GM19438 (cell line): ENCODE data around the gene BDP1.
"Not testable (repeated sequence)": the region's sequence is repeated elsewhere in the genome, so short reads cannot be mapped to it uniquely, and the experiment has no call there.

ENCODE experiments used
- ATAC-seq: cut with Tn5 transposase; IDR thresholded peaks from one replicate; pipeline ENCODE4 v1.9.1; 2021; ENCODE audit warnings: low read depth; ENCODE audit not compliant: unreplicated experiment

The BDP1 gene

GRCh38 chr5:71456362-71456743 is 902 bp downstream of the BDP1 start:
- ATAC-seq = peak; percentile 3

- no peak for ATAC-seq
Observed at GRCh38 chr5:71457106-71457505, 1.7 kb downstream of the BDP1 start.

DNA sequence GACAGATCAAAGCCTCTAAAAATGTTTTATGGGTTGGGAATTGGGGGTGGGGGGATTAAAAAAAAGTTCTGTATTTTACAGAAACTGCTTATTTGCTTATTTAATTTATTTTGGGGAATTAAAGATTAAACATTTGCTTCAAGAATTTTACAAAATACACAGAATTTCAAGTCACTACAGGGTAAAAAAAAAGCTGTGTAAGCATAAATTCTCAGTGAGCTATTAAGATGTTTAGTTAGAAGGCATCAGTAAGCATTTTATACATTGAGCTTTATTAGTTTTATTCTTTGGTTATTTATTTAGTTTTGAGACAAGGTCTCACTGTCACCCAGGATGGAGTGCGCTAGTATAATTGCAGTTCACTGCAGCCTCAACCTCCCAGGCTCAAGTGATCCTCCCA is 5.2 kb downstream of the BDP1 start:
- ATAC-seq = no peak

DNA sequence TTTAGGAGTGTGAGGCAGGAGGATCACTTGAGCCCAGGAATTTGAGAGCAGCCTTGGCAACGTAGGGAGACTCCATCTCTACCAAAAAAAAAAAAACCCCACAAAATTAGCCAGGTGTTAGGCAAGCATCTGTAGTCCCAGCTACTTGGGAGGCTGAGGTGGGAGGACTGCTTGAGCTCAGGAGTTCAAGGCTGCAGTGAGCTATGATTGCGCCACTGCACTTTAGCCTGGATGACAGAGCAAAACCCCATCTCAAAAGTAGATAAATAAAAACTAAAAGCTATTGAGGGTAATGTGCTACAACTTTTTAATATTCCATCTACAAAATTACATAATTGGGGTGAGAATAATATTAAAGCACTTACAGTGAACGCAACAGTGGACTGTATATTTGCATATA is 5.9 kb downstream of the BDP1 start:
- ATAC-seq = no peak

GRCh38 chr5:71471193-71471592 is 15.7 kb downstream of the BDP1 start:
- no peak for ATAC-seq

- no peak for ATAC-seq
Observed at GRCh38 chr5:71475788-71476384, 20.4 kb downstream of the BDP1 start.

DNA sequence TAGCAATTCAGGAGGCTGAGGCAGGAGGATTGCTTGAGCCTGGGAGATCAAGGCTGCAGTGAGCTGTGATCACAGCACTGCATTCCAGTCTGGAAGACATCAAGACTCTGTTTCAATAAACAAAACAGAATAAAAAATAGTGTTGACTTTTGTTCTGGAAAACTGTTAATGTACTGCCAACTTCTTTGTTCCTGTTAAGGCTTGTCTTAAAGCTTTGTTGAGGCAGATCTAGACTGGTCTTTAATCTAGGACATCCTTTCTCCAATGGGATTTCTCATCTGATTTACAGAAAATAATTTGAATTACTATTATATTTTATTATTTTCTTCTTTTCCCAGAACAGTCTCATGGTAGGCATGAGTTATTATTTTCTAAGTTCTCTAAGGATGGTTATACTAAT is 26.0 kb downstream of the BDP1 start:
- no peak for ATAC-seq

DNA sequence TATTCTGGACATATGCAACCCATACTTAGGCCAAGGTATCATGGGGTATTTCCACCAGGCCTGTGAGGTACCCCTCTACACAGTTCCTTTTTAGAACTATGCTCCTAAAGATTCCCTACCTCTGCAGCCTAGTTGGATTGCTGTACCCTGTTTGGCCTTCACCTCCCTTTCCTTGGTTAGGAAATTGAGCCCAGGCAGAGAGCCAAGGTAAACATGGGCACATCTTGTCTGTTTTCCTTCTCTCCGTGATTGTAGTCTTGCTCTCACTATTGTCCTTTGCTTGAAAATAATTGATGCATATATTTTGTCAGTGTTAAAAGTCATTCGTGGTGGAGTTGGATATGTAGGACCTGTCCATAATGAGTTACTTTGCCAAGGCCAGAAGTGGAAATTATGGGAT is 26.7 kb downstream of the BDP1 start:
- ATAC-seq = no peak

GRCh38 chr5:71483355-71483754 is 27.9 kb downstream of the BDP1 start:
- no peak for ATAC-seq

DNA sequence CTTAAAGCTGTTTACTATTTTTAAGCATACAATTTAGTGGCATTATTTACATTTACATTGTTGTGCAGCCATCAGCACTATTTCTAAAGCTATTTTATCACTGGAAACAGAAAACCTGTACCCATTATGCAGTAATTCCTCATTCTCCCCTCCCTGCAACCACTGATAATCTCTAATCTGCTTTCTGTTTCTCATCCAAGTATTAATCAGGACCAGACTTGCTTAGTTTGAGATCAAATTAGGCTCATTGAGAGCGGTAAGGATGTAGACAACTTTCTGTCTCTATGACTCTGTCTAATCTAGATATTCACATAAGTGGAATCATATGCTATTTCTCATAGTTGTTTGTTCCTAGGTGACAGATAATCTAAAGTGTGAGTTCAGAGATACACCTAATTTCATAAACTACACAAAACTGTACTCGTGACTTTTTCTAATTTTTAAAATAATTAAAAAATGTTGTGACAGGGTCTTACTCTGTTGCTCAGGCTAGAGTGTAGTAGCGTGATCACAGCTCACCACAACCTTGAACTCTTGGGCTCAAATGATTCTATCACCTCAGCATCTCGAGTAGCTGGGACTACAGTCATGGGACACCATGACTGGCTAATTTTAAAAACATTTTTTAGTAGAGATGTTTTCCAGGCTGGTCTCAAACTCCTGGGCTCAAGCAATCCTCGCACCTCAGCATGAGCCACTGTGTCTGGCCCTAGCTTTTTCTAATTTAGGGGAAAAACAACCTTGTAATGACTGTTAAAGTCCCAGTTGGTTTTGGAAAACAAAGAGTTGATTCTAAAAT is 37.6 kb downstream of the BDP1 start:
- no peak for ATAC-seq

DNA sequence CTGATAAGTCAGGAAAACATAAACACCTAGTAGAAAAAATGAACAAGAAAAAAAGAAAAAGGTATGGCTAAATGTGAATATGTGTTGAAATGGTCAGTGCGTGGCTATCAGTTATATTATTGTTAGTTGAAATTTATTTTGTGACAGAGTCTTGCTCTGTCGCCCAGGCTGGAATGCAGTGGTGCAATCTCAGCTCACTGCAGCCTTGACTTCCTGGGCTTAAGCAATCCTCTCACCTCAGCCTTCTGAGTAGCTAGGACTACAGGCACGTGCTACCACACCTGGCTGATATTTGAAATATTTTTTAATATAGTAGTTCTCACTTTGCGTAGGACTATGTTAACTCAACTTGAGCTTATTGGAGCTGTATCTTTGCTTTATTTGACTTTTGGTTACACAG is 38.8 kb downstream of the BDP1 start:
- not testable (repeated sequence) for ATAC-seq

DNA sequence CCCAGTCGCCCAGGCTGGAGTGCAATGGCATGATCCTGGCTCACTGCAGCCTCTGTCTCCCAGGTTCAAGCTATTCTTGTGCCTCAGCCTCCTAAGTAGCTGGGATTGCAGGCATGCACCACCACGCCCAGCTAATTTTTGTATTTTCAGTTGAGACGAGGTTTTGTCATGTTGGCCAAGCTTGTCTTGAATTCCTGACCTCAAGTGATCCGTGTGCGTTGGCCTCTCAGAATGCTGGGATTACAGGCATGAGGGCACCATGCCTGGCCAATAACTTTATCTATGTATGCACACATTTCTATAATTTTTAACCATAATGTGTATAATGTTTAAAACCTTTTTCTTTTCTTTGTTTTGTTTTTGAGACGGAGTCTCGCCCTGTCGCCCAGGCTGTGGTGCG is 43.3 kb downstream of the BDP1 start:
- not testable (repeated sequence) for ATAC-seq

- no peak for ATAC-seq
Observed at GRCh38 chr5:71503536-71503935, 48.1 kb downstream of the BDP1 start.

- ATAC-seq = no peak
Observed at GRCh38 chr5:71522151-71522550, 66.7 kb downstream of the BDP1 start.

- not testable (repeated sequence) for ATAC-seq
Observed at GRCh38 chr5:71525611-71526010, 70.2 kb downstream of the BDP1 start.

DNA sequence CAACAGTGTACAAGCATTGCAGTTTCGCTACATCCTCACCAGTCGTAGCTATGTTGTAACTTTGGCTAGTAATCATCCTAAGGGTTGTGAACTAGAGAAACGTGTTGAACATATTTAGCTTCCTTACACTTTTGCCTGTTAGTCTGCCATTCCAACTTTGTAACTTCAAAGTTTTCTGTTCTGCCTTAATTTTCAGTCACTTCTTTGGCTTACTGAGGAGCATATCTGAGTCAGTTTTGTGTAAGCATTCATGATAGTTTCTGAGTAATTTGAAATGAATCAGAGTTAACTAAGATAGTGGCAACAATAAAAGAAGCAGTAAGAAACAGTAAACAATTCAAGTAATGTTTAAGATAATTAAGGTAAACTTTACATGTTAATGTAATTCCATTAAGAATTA is 72.8 kb downstream of the BDP1 start:
- ATAC-seq = no peak

- no peak for ATAC-seq
Observed at GRCh38 chr5:71529682-71530081, 74.2 kb downstream of the BDP1 start.

DNA sequence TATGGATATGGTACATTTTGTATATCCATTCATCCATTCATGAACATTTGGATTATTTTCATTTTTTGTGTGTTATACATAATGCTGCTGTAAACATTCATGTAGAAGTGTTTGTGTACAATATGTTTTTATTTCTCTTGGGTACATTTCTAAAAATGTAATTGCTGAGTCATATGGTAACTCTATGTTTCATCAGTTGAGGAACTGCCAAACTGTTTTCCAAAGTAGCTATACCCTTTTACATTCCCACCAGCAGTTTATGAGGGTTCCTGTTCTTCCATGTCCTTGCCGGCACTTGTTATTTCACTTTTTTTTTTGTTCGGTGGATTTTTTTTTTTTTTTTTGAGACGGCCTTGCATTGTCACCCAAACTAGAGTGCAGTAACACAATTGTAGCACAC is 77.7 kb downstream of the BDP1 start:
- ATAC-seq = no peak

GRCh38 chr5:71533615-71534014 is 78.2 kb downstream of the BDP1 start:
- no peak for ATAC-seq

- no peak for ATAC-seq
Observed at GRCh38 chr5:71537687-71538086, 82.2 kb downstream of the BDP1 start.

DNA sequence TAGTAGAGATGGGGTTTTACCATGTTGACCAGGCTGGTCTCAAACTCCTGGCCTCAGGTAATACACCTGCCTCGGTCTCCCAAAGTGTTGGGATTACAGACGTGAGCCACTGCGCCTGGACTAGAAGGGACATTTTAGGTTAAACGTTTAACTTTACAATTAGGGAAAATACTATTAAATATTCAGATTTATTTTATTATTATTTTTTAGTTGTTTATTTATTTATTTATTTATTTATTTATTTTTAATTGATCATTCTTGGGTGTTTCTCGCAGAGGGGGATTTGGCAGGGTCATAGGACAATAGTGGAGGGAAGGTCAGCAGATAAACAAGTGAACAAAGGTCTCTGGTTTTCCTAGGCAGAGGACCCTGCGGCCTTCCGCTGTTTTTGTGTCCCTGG is 95.4 kb downstream of the BDP1 start:
- not testable (repeated sequence) for ATAC-seq

- not testable (repeated sequence) for ATAC-seq
Observed at GRCh38 chr5:71551582-71551981, 96.1 kb downstream of the BDP1 start.
